Inflammatory macrophage treated with lipopolysaccharide for 1 hour (primary cell): ENCODE results near the gene OSBPL2.

ENCODE experiments used
- DNase-seq, 2 donors: peaks; one replicate each; pipeline ENCODE4 v3.0.0-alpha.2; 2020 to 2022

OSBPL2 gene

DNA sequence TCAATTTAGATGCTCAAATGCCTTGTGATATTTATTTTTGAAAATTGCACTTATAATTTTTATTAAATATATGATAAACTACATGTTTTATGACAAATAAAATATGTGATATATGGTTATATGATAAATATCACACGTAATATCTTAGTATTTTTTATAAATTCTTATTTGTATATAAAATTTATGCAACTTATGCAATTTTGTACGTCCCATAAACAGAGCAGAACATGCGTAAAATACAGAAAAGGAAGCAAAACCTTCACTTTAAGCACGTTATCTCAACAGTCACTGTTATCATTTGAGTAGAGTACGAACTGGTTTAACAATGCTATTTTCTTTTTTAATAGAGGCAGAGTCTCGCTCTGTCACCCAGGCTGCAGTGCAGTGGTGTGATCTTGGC lies 48.8 kb downstream of the OSBPL2 start:
- DNase-seq, result no peak

DNA sequence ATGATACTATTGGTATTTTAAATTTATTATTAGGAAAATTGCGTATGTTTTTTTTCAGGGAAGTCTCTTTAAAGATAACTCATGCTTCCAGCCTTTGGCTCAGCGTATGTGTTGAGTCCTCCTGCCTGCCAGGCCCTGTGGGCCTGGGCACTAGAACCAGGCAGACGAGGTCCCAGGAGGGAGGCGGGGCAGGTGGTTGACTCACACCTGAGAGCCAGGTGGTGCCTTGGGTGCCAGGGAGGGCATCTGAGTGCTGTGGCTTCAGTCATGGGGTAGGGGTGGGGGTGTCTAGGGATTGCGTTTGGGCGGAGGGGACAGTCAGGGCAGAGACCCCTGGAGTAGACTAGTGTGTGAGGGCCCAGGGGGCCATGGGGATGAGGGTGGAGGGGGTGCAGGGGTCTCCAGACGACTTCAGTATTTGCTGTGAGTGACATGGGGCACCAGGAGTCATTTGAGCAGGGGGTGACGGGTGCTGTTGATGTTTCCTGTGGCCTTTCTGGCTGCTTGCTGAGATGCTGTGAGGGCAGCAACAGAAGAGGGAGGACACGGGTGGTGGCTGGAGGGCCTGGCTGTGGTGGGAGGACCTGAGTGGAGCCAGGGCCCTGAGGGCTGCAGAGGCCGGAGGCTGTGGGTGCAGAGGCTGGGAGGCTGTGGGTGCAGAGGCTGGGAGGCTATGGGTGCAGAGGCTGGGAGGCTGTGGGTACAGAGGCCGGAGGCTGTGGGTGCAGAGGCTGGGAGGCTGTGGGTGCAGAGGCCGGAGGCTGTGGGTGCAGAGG lies 49.6 kb downstream of the OSBPL2 start:
- DNase-seq, result no peak

DNA sequence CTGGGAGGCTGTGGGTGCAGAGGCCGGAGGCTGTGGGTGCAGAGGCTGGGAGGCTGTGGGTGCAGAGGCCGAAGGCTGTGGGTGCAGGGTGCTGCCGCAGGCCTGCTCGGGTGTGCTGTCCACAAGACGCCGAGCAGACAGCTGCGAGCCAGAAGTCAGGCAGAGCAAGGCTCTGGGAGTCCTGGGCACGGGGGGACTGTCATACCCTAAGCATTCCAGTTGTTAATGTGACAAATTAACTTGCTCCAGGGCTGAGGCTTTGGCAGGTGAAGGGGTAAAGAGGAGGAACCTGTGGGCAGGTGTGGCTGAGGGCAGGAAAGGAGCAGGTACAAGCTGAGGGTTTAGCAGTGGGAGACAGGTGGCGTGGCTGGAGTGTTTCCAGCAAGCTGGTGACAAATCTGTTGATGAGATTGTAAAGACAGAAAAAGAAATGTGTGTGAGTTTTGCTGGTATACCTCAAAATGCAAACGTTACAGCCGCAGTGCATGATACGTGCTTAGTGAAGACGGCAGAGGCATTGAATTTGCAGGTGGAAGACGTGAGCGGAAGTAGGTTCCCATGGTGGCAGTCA lies 50.3 kb downstream of the OSBPL2 start:
- DNase-seq, result no peak

DNA sequence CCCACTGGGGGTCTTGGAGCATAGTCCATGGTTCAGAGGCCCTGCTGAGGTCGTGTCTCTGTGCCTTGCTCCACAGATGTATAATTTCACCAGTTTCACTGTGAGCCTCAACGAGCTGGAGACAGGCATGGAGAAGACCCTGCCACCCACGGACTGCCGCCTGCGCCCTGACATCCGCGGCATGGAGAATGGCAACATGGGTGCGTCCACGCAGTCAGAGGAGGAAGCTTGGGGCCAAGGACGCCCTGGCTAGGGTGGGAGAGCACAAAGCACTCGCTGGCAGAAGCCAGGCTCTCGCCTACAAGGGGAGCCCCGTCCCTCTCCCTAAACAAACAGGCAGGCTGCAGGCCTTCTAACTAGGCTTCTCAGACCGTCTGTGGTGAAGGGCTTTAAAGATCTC lies 50.8 kb downstream of the OSBPL2 start:
- no peak for DNase-seq

DNA sequence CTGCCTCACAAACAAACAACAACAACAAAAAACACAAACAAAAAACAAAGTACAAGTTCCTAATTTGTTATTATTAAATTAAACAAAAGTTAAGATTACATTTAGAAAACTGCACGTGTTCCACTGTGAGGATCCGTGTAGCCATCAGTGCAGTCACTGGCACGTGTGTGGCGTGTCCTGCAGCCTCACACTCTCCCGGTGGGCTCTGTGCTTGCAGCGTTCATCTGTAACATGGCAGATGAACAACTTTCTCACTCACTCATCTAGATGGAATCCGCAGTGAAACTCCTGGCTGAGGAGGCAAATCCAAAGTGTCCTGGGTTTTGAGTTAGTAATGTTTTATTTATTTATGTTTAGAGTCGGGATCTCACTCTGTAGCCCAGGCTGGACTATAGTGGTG lies 51.6 kb downstream of the OSBPL2 start:
- no peak for DNase-seq

DNA sequence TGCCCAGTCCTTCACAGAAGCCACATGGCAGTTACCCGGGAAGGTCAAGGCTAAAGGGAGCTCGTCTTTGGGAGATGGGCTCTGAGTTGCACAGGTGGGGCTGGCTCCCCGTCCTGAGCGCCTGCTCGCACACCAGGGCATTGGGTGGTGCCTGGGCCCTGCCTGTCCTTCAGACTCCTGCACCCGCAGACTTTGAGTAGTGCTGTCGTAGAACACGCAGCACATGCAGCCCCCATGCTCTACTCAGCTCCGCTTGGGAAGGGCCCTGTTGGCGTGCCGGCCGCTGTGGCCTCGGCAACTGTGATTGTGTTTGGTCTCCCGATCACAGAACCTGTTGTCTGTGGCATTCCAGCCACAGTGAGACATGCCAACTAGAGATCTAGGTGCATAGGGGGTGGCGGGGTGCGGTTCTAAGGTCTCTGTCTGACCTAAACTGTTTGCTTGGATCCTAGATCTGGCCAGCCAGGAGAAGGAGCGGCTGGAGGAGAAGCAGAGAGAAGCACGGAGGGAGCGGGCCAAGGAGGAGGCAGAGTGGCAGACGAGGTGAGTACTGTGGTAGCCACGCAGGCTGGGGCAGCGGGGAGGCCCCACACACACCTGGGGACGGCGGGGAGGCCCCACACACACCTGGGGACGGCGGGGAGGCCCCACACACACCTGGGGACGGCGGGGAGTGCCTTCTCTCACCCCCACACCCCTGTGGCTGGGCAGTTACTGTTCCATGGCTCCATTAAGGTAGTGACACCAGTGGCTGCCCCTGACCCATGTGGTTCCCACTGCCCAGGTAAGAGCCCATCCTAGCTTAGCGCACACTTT lies 53.1 kb downstream of the OSBPL2 start:
- DNase-seq, result no peak

DNA sequence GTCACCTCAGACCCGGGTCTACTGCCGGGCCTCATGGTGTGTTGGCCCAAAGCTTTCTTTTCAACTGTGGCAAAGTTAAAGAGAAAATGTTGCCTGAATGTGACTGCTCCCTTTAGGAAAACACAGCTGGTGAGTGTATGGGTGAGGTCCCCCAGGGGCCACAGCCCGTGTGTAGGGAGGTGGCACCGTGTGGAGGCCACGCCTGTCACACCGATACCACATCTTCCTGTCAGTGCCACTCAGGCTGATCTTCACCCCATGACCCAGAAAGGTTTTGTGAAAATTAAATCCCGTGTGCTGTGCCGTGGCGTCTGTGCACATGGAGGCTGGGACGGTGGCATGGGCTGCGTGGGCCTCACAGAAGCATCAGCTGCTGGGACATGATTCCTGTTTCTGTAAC lies 53.8 kb downstream of the OSBPL2 start:
- no peak for DNase-seq

DNA sequence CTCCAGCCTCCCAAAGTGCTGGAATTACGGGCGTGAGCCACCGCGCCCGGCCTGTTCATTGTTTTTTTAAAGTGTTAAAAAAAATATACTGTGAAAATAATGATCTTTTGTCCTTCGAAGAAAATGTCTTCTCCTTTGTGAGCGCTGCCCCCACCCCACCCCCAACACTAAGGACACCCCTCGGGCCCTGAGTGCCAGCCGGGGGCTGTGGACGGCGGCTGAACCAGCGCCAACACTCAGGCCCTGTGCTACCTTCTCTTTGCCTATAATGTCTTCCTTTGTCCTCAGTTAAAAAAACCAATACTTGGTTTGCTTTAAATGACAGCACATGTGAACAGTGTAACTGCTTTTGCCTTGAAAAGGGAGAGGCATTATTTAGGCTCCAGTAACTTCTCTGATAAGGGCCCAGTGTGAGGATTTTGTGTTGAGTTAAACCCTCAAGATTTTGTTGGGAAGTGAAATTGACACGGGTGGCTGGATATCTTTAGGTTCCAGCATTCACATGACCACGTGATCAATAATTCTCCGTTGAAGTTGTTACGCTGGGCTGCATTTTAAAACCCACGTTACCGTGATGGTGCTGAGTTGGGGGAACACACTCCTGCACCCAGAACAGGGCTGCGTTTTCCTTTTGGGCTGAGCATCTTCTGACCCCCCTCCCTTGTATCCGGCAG lies 54.9 kb downstream of the OSBPL2 start:
- DNase-seq, result no peak

DNA sequence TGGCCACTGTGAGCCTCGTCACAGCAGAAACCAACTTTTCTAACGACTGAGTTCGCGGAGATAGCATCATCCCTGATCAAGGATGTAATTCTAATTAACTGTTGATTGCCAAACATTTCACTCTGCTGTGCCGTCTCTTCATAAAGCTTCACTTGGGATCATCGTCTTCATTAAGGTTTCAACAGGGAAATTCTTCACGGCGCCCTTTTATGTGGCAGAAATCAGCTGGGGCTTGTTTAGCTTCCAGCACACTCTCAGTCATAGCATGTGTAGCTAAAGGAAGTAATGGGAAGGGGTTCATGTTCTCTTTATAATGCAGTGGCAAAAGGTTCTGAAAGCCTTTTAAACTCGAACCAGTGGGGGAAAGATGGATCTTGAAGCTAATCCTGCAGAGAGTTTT lies 55.6 kb downstream of the OSBPL2 start:
- DNase-seq, result no peak

DNA sequence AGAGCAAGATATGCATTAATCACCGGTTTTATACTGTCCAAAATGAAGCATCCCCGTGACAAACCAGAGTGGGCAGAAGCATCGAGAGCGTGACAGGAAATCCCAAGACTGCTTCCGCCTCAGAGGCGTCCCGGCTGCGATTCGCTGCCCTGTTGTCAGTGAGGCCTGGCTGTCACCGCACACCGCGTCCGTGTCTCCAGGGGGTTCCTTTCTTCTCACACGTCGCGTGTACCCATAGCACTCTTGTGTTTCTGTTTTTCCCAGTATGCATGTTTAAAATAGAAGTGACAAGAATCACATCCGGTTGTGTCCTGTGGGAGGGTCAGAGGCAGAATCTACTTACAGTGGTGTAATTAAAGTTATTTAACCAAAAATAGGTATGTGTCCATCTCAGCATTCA lies 56.2 kb downstream of the OSBPL2 start:
- no peak for DNase-seq

DNA sequence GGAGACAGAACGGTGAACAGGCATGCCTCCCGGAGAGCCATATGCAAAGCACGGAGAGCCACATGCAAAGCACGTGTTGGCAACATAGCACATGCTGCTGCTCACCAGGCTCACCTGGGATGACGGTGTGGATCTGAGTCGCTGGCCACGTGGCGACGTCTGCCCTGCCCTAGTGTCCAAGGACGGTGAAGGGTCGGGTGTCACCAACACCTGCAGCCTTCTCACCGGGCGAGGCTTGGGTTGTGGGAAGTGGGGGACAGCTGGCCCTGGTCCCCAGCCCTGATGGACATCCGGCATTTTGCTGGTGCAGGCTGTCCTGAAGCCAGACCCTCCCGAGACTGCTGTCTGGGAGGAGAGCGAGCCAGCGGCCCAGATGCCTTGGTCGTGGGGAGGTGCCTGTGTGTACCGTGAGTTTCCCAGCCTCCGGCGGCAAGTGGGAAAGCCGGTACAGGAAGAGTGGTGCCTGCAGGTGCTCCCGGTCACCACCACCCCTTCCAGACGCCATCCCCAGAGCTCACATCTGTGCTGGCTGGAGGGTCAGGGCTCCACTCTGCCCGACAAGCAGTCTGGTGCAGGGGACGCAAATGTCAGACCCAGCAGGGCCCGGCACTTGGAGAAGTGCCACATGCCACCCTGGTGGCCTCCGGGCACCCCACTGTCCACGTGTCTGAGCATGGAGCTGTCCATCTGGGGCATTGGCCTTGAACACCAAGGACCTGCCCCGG lies 58.6 kb downstream of the OSBPL2 start:
- DNase-seq, result no peak

DNA sequence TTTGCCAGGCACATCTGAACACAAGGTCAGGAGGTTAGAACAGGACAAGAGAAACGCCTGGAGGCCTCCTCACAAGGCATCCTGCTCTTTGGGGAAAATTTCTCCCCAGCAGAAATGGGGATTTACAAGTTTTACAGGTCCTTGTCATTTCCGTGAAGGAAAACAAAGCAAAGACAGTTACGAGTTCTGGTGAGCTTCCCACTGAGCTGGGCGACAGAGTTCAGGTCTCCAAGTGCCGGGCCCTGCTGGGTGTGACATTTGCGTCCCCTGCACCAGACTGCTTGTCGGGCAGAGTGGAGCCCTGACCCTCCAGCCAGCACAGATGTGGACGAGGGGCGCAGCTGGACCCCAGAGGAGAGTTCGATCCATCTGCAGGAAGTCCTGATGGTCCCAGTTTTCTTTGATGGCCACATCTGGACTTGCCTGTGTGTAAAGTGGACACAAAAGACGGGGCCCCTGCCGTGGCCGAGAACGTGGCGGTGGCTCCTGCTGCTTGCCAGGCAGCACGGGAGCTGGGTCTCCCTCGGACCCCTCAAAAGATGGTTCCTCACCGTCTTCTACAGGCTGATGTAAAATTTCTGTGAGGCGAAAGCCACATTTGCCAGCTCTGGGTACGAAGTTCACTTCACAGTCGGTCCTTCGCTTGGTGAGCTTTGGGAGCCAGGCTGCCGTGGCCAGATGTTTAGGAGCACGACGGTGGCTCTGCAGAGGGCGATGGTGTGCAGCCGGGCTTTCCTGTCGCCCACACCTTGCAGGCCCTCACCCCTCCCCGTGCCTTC lies 59.3 kb downstream of the OSBPL2 start:
- no peak for DNase-seq

DNA sequence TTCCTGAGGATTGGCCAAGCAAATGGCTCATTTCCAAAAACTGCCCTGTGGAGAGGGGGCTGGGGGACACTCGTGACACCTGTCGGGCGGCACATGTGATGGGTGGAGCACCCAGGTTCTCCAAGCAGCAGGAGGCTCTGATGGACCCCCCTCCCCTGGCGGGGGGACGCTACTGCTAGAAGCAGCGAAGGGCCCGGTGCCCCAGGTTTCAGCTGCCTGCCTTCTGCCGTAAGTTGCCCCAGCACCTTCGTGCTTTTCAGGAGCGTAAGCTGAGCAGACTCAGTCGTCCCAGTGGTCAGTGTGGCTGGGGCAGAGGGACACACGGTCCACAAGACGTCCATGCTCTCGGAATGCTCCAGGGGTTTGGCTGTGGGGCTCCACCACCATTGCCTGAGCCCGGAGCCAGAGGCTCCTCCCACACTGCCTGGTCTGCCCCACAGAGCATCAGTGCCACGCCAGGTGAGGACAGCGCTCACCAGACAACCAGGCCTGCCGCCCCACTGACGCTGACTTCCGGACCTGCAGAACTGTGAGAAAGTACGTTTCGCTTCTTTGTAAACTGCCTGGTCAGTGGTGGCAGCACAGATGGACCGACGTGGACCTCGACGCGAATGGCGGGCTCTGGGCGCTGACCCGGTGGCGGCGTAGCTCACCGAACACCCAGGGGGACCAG lies 60.4 kb downstream of the OSBPL2 start:
- no peak for DNase-seq

DNA sequence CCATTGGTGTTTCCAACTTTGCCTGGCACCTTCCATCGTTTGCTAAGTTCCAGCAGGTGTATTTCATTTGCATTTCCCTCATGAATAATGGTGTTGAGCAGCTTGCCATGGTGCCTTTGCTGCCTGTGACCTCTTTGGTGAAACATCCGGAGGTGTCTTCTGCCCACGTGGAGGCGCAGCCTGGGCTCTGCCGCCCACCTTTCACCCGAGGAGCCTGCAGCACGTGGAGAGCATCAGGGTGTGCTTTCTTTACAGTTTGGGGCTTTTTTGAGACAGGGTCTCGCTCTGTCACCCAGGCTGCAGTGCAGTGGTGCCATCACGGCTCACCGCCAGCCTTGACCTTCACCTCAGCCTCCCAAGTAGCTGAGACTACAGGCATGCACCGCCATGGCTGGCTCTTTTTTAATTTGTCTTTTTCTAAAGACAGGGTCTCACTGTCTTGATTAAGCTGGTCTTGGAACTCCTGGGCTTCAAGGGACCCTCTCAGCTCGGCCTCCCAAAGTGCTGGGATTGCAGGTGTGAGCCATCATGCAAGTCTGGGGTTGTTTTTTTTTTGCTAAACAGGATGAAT lies 61.4 kb downstream of the OSBPL2 start:
- no peak for DNase-seq

DNA sequence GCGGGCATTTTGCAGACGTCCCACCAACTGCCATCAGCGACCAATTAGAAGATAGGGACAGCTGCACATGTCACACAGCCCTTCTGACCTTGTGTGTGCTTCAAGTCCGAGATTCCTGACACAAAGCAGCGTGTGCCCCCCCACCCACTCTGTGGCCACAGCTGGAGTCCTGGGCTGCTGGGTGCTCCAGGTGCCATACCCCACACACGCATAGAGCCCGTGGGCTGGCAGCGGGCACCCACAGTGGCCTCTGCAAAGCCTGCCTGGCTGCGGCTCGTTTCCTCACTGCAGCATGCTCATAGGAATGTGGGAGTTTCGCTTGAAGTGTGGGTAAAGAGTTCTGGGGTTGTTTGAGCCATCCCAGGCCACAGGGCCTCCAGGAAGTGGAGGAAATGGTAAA lies 62.0 kb downstream of the OSBPL2 start:
- no peak for DNase-seq

DNA sequence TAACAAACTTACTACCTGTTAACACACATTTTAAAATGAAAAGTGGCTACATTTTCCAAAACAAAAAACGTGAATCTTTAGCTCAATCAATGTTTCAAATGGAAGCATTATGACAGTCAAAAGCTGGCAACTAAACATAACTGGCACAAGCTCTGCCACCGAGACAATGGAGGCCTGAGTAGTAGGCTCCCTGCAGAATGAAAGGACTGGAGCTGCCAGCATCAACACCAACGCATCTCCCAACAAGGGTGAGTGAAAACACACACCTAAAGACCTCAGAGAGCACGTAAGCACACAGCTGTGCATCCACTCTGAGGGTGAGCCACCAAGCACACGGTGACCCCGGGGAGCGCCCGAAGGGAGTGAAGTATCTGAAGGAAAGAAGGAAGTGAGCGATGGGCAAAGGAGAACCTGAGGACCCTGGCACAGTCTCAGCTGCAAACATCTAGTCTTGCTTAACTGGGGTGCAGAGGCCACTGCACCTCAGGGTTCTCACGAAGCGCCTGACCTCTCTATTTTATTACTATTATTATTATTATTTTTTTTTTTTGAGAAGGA lies 62.9 kb downstream of the OSBPL2 start:
- no peak for DNase-seq

DNA sequence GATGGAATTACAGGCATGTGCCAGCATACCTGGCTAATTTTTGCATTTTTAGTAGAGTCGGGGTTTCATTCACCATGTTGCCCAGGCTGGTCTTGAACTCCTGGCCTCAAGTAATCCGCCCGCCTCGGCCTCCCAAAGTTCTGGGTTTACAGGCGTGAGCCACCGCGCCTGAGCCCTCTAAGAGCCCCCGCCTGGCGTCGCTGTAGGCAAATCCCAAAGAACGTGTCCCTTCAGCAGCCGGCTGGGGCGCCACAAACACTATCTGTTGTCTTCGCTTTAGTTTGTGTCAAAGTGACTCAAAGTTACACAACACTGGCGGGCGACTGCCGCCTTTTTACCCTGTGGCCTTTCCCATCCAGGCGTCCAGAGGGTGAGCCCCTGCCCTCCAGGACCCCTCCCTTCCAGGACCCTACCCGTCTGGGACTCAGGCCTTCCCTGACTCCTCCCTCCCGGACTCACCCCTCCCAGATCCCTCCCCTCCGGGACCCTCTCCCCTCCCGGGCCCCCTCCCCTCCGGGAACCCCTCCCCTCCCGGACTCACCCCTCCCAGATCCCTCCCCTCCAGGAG lies 63.5 kb downstream of the OSBPL2 start:
- peak; percentile 94 to 96 for DNase-seq

DNA sequence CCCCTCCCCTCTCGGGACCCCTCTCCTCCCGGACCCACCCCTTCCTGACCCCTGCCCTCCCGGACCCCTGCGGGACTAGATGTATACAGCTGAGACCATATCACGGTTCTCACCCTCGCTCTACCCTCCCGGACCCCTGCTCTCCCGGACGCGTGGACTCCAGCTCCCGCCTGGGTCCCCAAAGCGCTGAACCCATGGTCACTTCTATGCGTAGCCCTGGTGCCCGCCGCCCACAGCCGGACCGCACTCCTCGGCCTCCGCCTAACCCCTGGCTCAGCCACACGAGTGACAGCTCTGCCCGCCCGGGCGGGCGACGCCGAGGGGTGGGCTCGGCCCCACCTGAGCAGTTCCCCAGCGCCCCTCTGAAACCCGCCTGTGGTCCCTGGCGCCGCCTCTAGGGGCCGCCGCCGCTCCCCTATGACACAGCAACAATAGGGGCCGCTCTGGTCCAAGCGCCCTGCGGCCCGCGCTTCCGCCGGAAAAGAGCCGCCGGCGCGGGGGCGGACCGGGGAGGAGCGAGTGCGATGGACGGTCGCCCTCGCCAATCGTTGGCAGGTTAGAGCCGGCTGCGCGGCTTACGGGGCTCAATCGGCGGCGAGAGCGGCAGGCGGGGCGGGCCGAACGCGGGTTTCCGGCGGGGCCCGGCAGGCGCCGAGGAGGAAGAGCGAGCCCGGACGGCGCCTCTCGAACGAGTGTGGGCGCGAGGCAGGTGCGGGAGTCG lies 64.2 kb downstream of the OSBPL2 start, which contains the start of gene ADRM1:
TSS of gene ADRM1 (plus strand) at position 657 of the 721 bp plus-strand sequence. CDS start 572 bp downstream, outside the sequence.
- peak; percentile 96 to 98 for DNase-seq

DNA sequence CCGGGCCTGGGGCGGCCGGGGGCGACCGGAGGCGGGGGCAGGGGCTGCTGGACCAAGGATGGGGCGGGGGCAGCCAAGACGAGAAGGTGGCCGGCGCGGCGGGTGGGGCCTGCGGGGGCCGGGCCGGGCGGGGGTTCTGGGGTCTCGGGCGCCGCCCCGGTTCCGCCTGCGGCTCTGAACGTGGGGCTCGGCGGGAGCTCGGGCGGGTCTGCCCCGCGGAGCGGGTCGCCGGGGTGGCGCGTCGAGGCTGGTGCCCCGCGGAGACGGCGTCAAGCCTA lies 64.7 kb downstream of the OSBPL2 start:
- DNase-seq, result no peak
